Measurements from ENCODE around the gene RTN4.

The RTN4 gene

GRCh38 chr2:54952425-54952824 lies 97.8 kb downstream of the RTN4 start:
- H3K4me3 ChIP-seq (ENCODE audit: control insufficient read depth, low read depth, low read length), result no peak overlapping the region
- TF ChIP-seq, protein P1, sequence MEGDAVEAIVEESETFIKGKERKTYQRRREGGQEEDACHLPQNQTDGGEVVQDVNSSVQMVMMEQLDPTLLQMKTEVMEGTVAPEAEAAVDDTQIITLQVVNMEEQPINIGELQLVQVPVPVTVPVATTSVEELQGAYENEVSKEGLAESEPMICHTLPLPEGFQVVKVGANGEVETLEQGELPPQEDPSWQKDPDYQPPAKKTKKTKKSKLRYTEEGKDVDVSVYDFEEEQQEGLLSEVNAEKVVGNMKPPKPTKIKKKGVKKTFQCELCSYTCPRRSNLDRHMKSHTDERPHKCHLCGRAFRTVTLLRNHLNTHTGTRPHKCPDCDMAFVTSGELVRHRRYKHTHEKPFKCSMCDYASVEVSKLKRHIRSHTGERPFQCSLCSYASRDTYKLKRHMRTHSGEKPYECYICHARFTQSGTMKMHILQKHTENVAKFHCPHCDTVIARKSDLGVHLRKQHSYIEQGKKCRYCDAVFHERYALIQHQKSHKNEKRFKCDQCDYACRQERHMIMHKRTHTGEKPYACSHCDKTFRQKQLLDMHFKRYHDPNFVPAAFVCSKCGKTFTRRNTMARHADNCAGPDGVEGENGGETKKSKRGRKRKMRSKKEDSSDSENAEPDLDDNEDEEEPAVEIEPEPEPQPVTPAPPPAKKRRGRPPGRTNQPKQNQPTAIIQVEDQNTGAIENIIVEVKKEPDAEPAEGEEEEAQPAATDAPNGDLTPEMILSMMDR (IDR thresholded peaks at IDR 0.05; ENCODE audit: control insufficient read depth, insufficient read depth, low read depth, low read length, missing control alignments), result no peak
- DNase-seq (ENCODE audit: low read depth), result no peak

GRCh38 chr2:54950811-54951210 lies 99.4 kb downstream of the RTN4 start:
- no peak overlapping the region for H3K4me3 ChIP-seq (ENCODE audit: control insufficient read depth, low read depth, low read length)

GRCh38 chr2:54949431-54949830 lies 100.8 kb downstream of the RTN4 start:
- TF ChIP-seq, protein P1 (IDR thresholded peaks at IDR 0.05; ENCODE audit: control insufficient read depth, insufficient read depth, low read depth, low read length, missing control alignments), result no peak
- no peak for DNase-seq (ENCODE audit: low read depth)
- H3K4me3 ChIP-seq (ENCODE audit: control insufficient read depth, low read depth, low read length), result no peak overlapping the region

More at GRCh38 chr2:54950811-54951210, 99.4 kb downstream of the RTN4 start:
- TF ChIP-seq, protein P1 (IDR thresholded peaks at IDR 0.05; ENCODE audit: control insufficient read depth, insufficient read depth, low read depth, low read length, missing control alignments), result no peak
- no peak for DNase-seq (ENCODE audit: low read depth)

GRCh38 chr2:54948120-54948519 lies 102.1 kb downstream of the RTN4 start:
- DNase-seq (ENCODE audit: low read depth), result no peak
- TF ChIP-seq, protein P1 (IDR thresholded peaks at IDR 0.05; ENCODE audit: control insufficient read depth, insufficient read depth, low read depth, low read length, missing control alignments), result no peak
- no peak overlapping the region for H3K4me3 ChIP-seq (ENCODE audit: control insufficient read depth, low read depth, low read length)

- TF ChIP-seq, protein P1 (IDR thresholded peaks at IDR 0.05; ENCODE audit: control insufficient read depth, insufficient read depth, low read depth, low read length, missing control alignments), result no peak
- H3K4me3 ChIP-seq (ENCODE audit: control insufficient read depth, low read depth, low read length), result no peak overlapping the region
- DNase-seq (ENCODE audit: low read depth), result no peak
These were observed 102.6 kb downstream of the RTN4 start for GRCh38 chr2:54947646-54948045.

- TF ChIP-seq, protein P1 (IDR thresholded peaks at IDR 0.05; ENCODE audit: control insufficient read depth, insufficient read depth, low read depth, low read length, missing control alignments), result no peak
- no peak for DNase-seq (ENCODE audit: low read depth)
These were observed 103.1 kb downstream of the RTN4 start for GRCh38 chr2:54947136-54947535.

More at GRCh38 chr2:54947136-54947535, 103.1 kb downstream of the RTN4 start:
- H3K4me3 ChIP-seq (ENCODE audit: control insufficient read depth, low read depth, low read length), result no peak overlapping the region

All from AG09309 (cell line).